K562 (cell line): ENCODE data around the gene RHOBTB3. TPM values are rescaled to one million over a fixed set of nuclear protein-coding genes. Genes with fewer than 3 reads are reported as not detected.
A peak's percentile ranks its signal among the peaks of the same experiment; 100 is the strongest.

Experiments used
- ATF2 ChIP-seq: sonication (generic); formaldehyde crosslinking; IDR thresholded peaks from 2 replicates; pipeline ENCODE4 v1.8.1; 2022; ENCODE audit warnings: missing genetic modification reagents
- CCAR2 ChIP-seq: fragments of 200-400 bp; formaldehyde crosslinking; IDR thresholded peaks from 2 replicates; pipeline ENCODE4 v1.6.1; 2017; ENCODE audit warnings: mild to moderate bottlenecking, low read depth, low read length
- CREB1 ChIP-seq, 2 experiments: sonication (generic) in 1 of 2; formaldehyde crosslinking in 1 of 2; IDR thresholded peaks; 2 replicates each; pipeline versions ENCODE4 v1.6.1 to v1.8.0; 2012 to 2022; ENCODE audit warnings: inconsistent platforms in 1 of 2, mild to moderate bottlenecking in 1 of 2, missing genetic modification reagents in 1 of 2, moderate library complexity in 1 of 2
- DPF2 ChIP-seq: fragments of 450-650 bp; IDR thresholded peaks from 2 replicates; pipeline ENCODE4 v1.6.1; 2016
- ELF1 ChIP-seq: fragments of 200-800 bp; sonication (Bioruptor generic); IDR thresholded peaks from 2 replicates; pipeline ENCODE4 v1.6.1; 2016; ENCODE audit warnings: missing genetic modification characterization, missing compliant biosample characterization
- FOXA1 ChIP-seq: fragments of 450-650 bp; IDR thresholded peaks from 2 replicates; pipeline ENCODE4 v1.6.1; 2016; ENCODE audit warnings: mild to moderate bottlenecking, borderline replicate concordance
- FOXO4 ChIP-seq: fragments of 450-650 bp; formaldehyde crosslinking; IDR thresholded peaks from 2 replicates; pipeline ENCODE4 v1.4.0; 2020; ENCODE audit warnings: mild to moderate bottlenecking, moderate library complexity
- MCM2 ChIP-seq: fragments of 450-650 bp; IDR thresholded peaks from 2 replicates; pipeline ENCODE4 v1.6.1; 2017; ENCODE audit warnings: low read depth, mild to moderate bottlenecking
- MLX ChIP-seq, 2 experiments: fragments of 450-650 bp in 1 of 2; sonication (generic) in 1 of 2; formaldehyde crosslinking; conservative IDR thresholded peaks; 2 replicates each; pipeline versions ENCODE4 v1.4.0 to v1.8.1; 2020 to 2022; ENCODE audit warnings: mild to moderate bottlenecking in 1 of 2, missing genetic modification reagents in 1 of 2
- MTA3 ChIP-seq: fragments of 450-650 bp; formaldehyde crosslinking; IDR thresholded peaks from 2 replicates; pipeline ENCODE4 v1.6.1; 2017; ENCODE audit warnings: mild to moderate bottlenecking, borderline replicate concordance
- MYNN ChIP-seq, 2 experiments: sonication (generic); formaldehyde crosslinking in 1 of 2; IDR thresholded peaks; 2 replicates each; pipeline versions ENCODE4 v1.5.0 to v1.6.1; 2016 to 2020; ENCODE audit warnings: antibody characterized with exemption in 1 of 2, missing genetic modification reagents in 1 of 2
- PATZ1 ChIP-seq: fragments of 250-450 bp; sonication (Bioruptor Pico); IDR thresholded peaks from 2 replicates; pipeline ENCODE4 v1.5.0; 2020; ENCODE audit warnings: mild to moderate bottlenecking, borderline replicate concordance
- PCBP1 ChIP-seq: fragments of 200-400 bp; formaldehyde crosslinking; IDR thresholded peaks from 2 replicates; pipeline ENCODE4 v1.6.1; 2018; ENCODE audit warnings: mild to moderate bottlenecking, low read depth, low read length; ENCODE audit not compliant: poor library complexity, severe bottlenecking
- SETDB1 ChIP-seq: IDR thresholded peaks from one replicate; pipeline ENCODE4 v1.6.1; 2012; ENCODE audit warnings: low read length, control low read depth, inconsistent platforms
- SMAD1 ChIP-seq: fragments of 150-350 bp; IDR thresholded peaks from 2 replicates; pipeline ENCODE4 v1.6.1; 2014; ENCODE audit warnings: low read length, low read depth; ENCODE audit not compliant: partially characterized antibody
- TAF9B ChIP-seq: fragments of 450-650 bp; IDR thresholded peaks from 2 replicates; pipeline ENCODE4 v1.6.1; 2018; ENCODE audit warnings: mild to moderate bottlenecking; ENCODE audit not compliant: partially characterized antibody
- ZNF175 ChIP-seq: fragments of 200-800 bp; sonication (Bioruptor generic); IDR thresholded peaks from 2 replicates; pipeline ENCODE4 v1.6.1; 2016; ENCODE audit warnings: low read depth, mild to moderate bottlenecking, missing genetic modification characterization, missing compliant biosample characterization
- ZNF324 ChIP-seq: fragments of 250-450 bp; sonication (Bioruptor Pico); IDR thresholded peaks from 2 replicates; pipeline ENCODE4 v1.4.0; 2020; ENCODE audit warnings: mild to moderate bottlenecking
- ZNF583 ChIP-seq: fragments of 250-450 bp; sonication (Bioruptor Pico); IDR thresholded peaks from 2 replicates; pipeline ENCODE4 v1.4.0; 2020
- ZNF707 ChIP-seq: fragments of 250-450 bp; sonication (Bioruptor Pico); conservative IDR thresholded peaks from 2 replicates; pipeline ENCODE4 v1.8.0; 2022; ENCODE audit warnings: inconsistent platforms, mild to moderate bottlenecking, moderate library complexity
- polyA plus RNA-seq, 8 experiments: library from polyadenylated mRNA; depleted of rRNA in 4 of 8; stranded (reverse) in 5 of 8; unstranded in 3 of 8; fragments of >200 nt; fragmentation: Nextera tagmentation in 2 of 8; fragmentation: Illumina TruSeq in 1 of 8; extraction: Ambion mirVana in 2 of 8; extraction: Trizol in 1 of 8; gene quantifications; 2 replicates each; pipeline versions ENCODE4 v1.2.1 to v1.2.3, GENCODE V29; 2011 to 2014; ENCODE audit warnings: inconsistent platforms in 1 of 8, missing spikeins in 1 of 8
- total RNA-seq, 7 experiments: library from RNA; depleted of rRNA in 6 of 7; stranded (reverse); fragments of >200 nt in 6 of 7; fragmentation: Illumina TruSeq in 2 of 7; extraction: Trizol in 2 of 7; gene quantifications; 2 replicates each; pipeline versions ENCODE4 v1.2.1 to v1.2.3, GENCODE V29; 2011 to 2021; ENCODE audit warnings: low replicate concordance in 1 of 7

RHOBTB3 gene
- total and polyA plus RNA-seq, 9 of the 15 experiments (the other 6 are each of a cell fraction or from before 2014, with no cell fraction given) = 39.7 to 143 (median 115) TPM

- TF ChIP-seq SMAD1 (no peak), SETDB1 (no peak), ZNF583 (CRISPR knock-in tag) (no peak), PATZ1 (no peak), TAF9B (peak; percentile 72), ATF2 (CRISPR knock-in tag) (no peak), CREB1 (IDR thresholded peaks at IDR 0.05) (no peak), CREB1 (CRISPR knock-in tag; IDR thresholded peaks at IDR 0.05) (no peak), MTA3 (no peak), MYNN (IDR thresholded peaks at IDR 0.05) (no peak), MYNN (CRISPR knock-in tag; IDR thresholded peaks at IDR 0.05) (no peak), PCBP1 (no peak), FOXA1 (no peak), MCM2 (no peak), ZNF175 (CRISPR knock-in tag) (no peak), CCAR2 (no peak), ZNF324 (no peak), ELF1 (tag) (no peak), ZNF707 (CRISPR knock-in tag) (no peak), MLX (CRISPR knock-in tag; conservative IDR thresholded peaks at IDR 0.05) (no peak), FOXO4 (CRISPR knock-in tag) (no peak), DPF2 (peak; percentile 51; the same call in 1 of the 2 replicates)
- TF ChIP-seq, all 486 proteins: peak for 47
Measured at GRCh38 chr5:95825495-95825894, 94.4 kb downstream of the RHOBTB3 start (continued).
